HepG2 (cell line): ENCODE measurements around the gene ARMH1. TPM values are rescaled to one million over a fixed set of nuclear protein-coding genes. Genes with fewer than 3 reads are reported as not detected.
"Not testable (repeated sequence)": the region's sequence is repeated elsewhere in the genome, so short reads cannot be mapped to it uniquely, and the experiment has no call there.

ENCODE experiments used
- ATAC-seq: fragments of 200-7000 bp; cut with Tn5 transposase; 3 replicates; pipeline ENCODE4 v1.9.1; 2020; ENCODE audit warnings: mild to moderate bottlenecking, moderate library complexity
- BruUV-seq: library from RNA; stranded (reverse); fragments of 400-500 nt; replicated peaks from 2 replicates; lab custom pipeline; 2021; lab: Mats Ljungman, UMichigan
- CTCF ChIA-PET: fragments of 300-600 bp; formaldehyde crosslinking; extraction: SDS; loops from one replicate; lab custom pipeline; 2021; ENCODE audit warnings: low total read pairs, inconsistent platforms, low intra/inter-chr PET ratio; lab: Yijun Ruan, JAX
- POLR2A ChIA-PET: fragments of 350-600 bp; sonication (Branson Sonifier 250); formaldehyde crosslinking; loops from one replicate; lab custom pipeline; 2020; ENCODE audit warnings: antibody characterized with exemption, inconsistent platforms; lab: Yijun Ruan, JAX
- DNase-seq: peaks from one replicate; pipeline ENCODE4 v3.0.0-alpha.2; 2015; ENCODE audit warnings: low spot score
- FAIRE-seq: peaks from 3 replicates; lab custom pipeline; 2011; peaks lifted over from hg19 to GRCh38; lab: Jason Lieb, UNC
- H2AFZ ChIP-seq: one replicate; pipeline ENCODE4 v1.6.1; 2011; ENCODE audit warnings: low read length, inconsistent platforms
- H3K27ac ChIP-seq: fragments of 300-600 bp; 3 replicates; pipeline ENCODE4 v1.8.0; 2011; ENCODE audit warnings: mixed run types, mild to moderate bottlenecking, mixed read lengths, low read length, inconsistent platforms; ENCODE audit not compliant: insufficient read depth; ENCODE audit errors: extremely low read length
- H3K27me3 ChIP-seq, 2 experiments: fragments of 200-600 bp in 1 of 2; 2 replicates in 1 of 2; 3 replicates in 1 of 2; pipeline versions ENCODE4 v1.6.0 to v1.8.0; 2011; ENCODE audit warnings: low read length in 2 of 2, mild to moderate bottlenecking in 2 of 2, moderate library complexity in 2 of 2, inconsistent platforms in 1 of 2; ENCODE audit not compliant: insufficient read depth in 2 of 2, control insufficient read depth in 1 of 2
- H3K36me3 ChIP-seq, 2 experiments: fragments of 200-600 bp in 1 of 2; replicated peaks in 1 of 2; 2 replicates in 1 of 2; 3 replicates in 1 of 2; pipeline versions ENCODE4 v1.5.1 to v1.8.0; 2011; ENCODE audit warnings: low read length in 2 of 2, inconsistent platforms in 1 of 2; ENCODE audit not compliant: insufficient read depth in 2 of 2, control insufficient read depth in 1 of 2
- H3K4me1 ChIP-seq: 2 replicates; pipeline ENCODE4 v1.5.1; 2012; ENCODE audit warnings: low read length, inconsistent platforms; ENCODE audit not compliant: insufficient read depth
- H3K4me2 ChIP-seq: 2 replicates; pipeline ENCODE4 v1.6.0; 2011; ENCODE audit warnings: low read depth, low read length, inconsistent platforms
- H3K4me3 ChIP-seq, 3 experiments: fragments of 200-600 bp in 1 of 3; sonication (generic), shearing (Covaris generic) in 1 of 3; replicated peaks in 1 of 3; 2 replicates each; pipeline ENCODE4 v1.5.1; 2011 to 2016; ENCODE audit warnings: low read length in 3 of 3, inconsistent platforms in 2 of 3, low read depth in 2 of 3, mild to moderate bottlenecking in 2 of 3, control low read depth in 1 of 3, mixed read lengths in 1 of 3; ENCODE audit not compliant: insufficient read depth in 1 of 3
- H3K79me2 ChIP-seq: one replicate; pipeline ENCODE4 v1.6.1; 2011; ENCODE audit warnings: low read length, inconsistent platforms; ENCODE audit not compliant: insufficient read depth
- H3K9ac ChIP-seq: 2 replicates; pipeline ENCODE4 v1.6.0; 2011; ENCODE audit warnings: mild to moderate bottlenecking, low read depth, low read length, inconsistent platforms; ENCODE audit not compliant: insufficient read depth
- H3K9me3 ChIP-seq: 2 replicates; pipeline ENCODE4 v1.5.1; 2012; ENCODE audit warnings: mild to moderate bottlenecking, low read length
- H4K20me1 ChIP-seq: 2 replicates; pipeline ENCODE4 v1.6.0; 2011; ENCODE audit warnings: inconsistent platforms, mild to moderate bottlenecking, low read length, moderate library complexity; ENCODE audit not compliant: insufficient read depth
- BCL6 ChIP-seq: IDR thresholded peaks from 2 replicates; pipeline ENCODE4 v1.6.1; 2016; ENCODE audit warnings: missing genetic modification reagents, missing compliant biosample characterization
- IKZF1 ChIP-seq: fragments of 450-650 bp; IDR thresholded peaks from 2 replicates; pipeline ENCODE4 v1.7.1; 2016
- NKX3-1 ChIP-seq: sonication (generic); formaldehyde crosslinking; IDR thresholded peaks from 2 replicates; pipeline ENCODE4 v1.5.0; 2020; ENCODE audit warnings: missing genetic modification reagents
- PHF5A ChIP-seq: IDR thresholded peaks from one replicate; pipeline ENCODE4 v1.6.1; 2018; ENCODE audit warnings: low read depth, missing genetic modification reagents; ENCODE audit not compliant: unreplicated experiment
- RCOR2 ChIP-seq: IDR thresholded peaks from 2 replicates; pipeline ENCODE4 v1.6.1; 2016; ENCODE audit warnings: missing biosample characterization, missing genetic modification reagents
- RORA ChIP-seq: sonication (generic); formaldehyde crosslinking; IDR thresholded peaks from 2 replicates; pipeline ENCODE4 v1.5.0; 2020; ENCODE audit warnings: mild to moderate bottlenecking, missing genetic modification reagents, moderate library complexity
- ZNF225 ChIP-seq: sonication (generic); formaldehyde crosslinking; IDR thresholded peaks from 2 replicates; pipeline ENCODE4 v1.4.0; 2020; ENCODE audit warnings: mild to moderate bottlenecking, missing genetic modification reagents
- ZNF652 ChIP-seq: IDR thresholded peaks from 2 replicates; pipeline ENCODE4 v1.6.1; 2016; ENCODE audit warnings: low read depth, borderline replicate concordance
- WGBS: methylation state at CpG from one replicate; pipeline ENCODE4 v1.1.6; 2017; ENCODE audit warnings: low lambda C conversion rate; 5-methylcytosine and 5-hydroxymethylcytosine counted together
- in situ Hi-C: cut with HindIII; loops from 2 replicates; pipeline ENCODE4 v1.10.0; 2017; ENCODE audit warnings: low pct_unique_long_range_greater_than_20kb; ENCODE audit not compliant: extremely low pct_ligation_motif_present
- intact Hi-C: fragments of 100-400 bp; cut with micrococcal nuclease; formaldehyde crosslinking; loops from one replicate; pipeline ENCODE4 v1.10.0; 2022; ENCODE audit not compliant: unreplicated experiment
- polyA plus RNA-seq, 8 experiments: library from polyadenylated mRNA; depleted of rRNA in 3 of 8; stranded (reverse) in 7 of 8; unstranded in 1 of 8; fragments of >200 nt; fragmentation: Illumina TruSeq in 4 of 8; extraction: Trizol in 4 of 8; gene quantifications; 2 replicates each; pipeline versions ENCODE4 v1.2.1 to v1.2.3, GENCODE V29; 2011 to 2016; ENCODE audit warnings: low read depth in 4 of 8, missing spikeins in 1 of 8, mixed read lengths in 1 of 8; ENCODE audit not compliant: insufficient read depth in 1 of 8
- total RNA-seq, 5 experiments: library from RNA; depleted of rRNA; stranded (reverse); fragments of >200 nt; fragmentation: Illumina TruSeq; extraction: Trizol; gene quantifications; 2 replicates each; pipeline ENCODE4 v1.2.3, GENCODE V29; 2016; ENCODE audit warnings: low read depth in 1 of 5
- TF ChIP-seq, protein P1 (sequence below): IDR thresholded peaks from 2 replicates; pipeline ENCODE4 v1.6.1; 2016; ENCODE audit warnings: control low read depth
- TF ChIP-seq, protein P2 (sequence below): sonication (generic); formaldehyde crosslinking; IDR thresholded peaks from 2 replicates; pipeline ENCODE4 v1.5.0; 2020; ENCODE audit warnings: missing genetic modification reagents
- TF ChIP-seq, protein P3 (sequence below): conservative IDR thresholded peaks from 2 replicates; pipeline ENCODE4 v1.6.1; 2018; ENCODE audit warnings: missing genetic modification reagents
- TF ChIP-seq, protein P4 (sequence below): sonication (generic); formaldehyde crosslinking; IDR thresholded peaks from 2 replicates; pipeline ENCODE4 v1.8.1; 2023; ENCODE audit warnings: missing genetic modification reagents, inconsistent platforms, borderline replicate concordance

The ARMH1 gene
- total and polyA plus RNA-seq, 2 of the 13 experiments (the other 11 are each of a cell fraction or from before 2014, with no cell fraction given): 0.69 TPM; not detected in 1

DNA sequence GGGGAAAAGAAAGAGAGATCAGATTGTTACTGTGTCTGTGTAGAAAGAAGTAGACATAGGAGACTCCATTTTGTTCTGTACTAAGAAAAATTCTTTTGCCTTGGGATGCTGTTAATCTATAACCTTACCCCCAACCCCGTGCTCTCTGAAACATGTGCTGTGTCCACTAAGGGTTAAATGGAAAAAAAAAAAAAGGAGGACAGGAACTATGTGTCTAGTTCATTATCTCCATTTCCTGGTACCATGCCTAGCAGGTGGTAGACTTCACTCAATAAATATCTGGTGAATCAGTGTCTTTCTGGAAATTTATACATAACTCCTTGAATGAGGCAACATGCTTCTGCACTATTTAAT, 64.4 kb downstream of the ARMH1 start:
- H3K9me3 ChIP-seq, H2AFZ ChIP-seq, H3K27me3 ChIP-seq, intact Hi-C loops, FAIRE-seq, in situ Hi-C loops, CTCF ChIA-PET, H4K20me1 ChIP-seq, H3K36me3 ChIP-seq, ATAC-seq, DNase-seq: not testable (repeated sequence)
- peak overlapping the region; percentile 90 for H3K9ac ChIP-seq
- peak overlapping the region; percentile 70 for H3K27ac ChIP-seq
- TF ChIP-seq ZNF652 (CRISPR knock-in tag): peak; percentile 88; the same call in 1 of the 2 replicates
- H3K4me3 ChIP-seq: peak overlapping the region; percentile 66 to 93 (median 76); a peak in 5 of 6 replicates
- 21% methylated on average over 1 of the region's 1 CpG for WGBS
- peak overlapping the region; percentile 73 for H3K4me2 ChIP-seq
- BruUV-seq: TSS peak; percentile 100
- peaks cover 56% of the 10 kb centered on the region for H3K4me1 ChIP-seq
- POLR2A ChIA-PET: interaction anchor here (0.7 to 2.9 kb wide), 2 partner anchors 8 to 36 kb away, joined by 3 to 10 read pairs; partner anchors contain the start of genes RNU5D-1 and RPS8
- H3K79me2 ChIP-seq: peaks cover 32% of the 10 kb centered on the region

DNA sequence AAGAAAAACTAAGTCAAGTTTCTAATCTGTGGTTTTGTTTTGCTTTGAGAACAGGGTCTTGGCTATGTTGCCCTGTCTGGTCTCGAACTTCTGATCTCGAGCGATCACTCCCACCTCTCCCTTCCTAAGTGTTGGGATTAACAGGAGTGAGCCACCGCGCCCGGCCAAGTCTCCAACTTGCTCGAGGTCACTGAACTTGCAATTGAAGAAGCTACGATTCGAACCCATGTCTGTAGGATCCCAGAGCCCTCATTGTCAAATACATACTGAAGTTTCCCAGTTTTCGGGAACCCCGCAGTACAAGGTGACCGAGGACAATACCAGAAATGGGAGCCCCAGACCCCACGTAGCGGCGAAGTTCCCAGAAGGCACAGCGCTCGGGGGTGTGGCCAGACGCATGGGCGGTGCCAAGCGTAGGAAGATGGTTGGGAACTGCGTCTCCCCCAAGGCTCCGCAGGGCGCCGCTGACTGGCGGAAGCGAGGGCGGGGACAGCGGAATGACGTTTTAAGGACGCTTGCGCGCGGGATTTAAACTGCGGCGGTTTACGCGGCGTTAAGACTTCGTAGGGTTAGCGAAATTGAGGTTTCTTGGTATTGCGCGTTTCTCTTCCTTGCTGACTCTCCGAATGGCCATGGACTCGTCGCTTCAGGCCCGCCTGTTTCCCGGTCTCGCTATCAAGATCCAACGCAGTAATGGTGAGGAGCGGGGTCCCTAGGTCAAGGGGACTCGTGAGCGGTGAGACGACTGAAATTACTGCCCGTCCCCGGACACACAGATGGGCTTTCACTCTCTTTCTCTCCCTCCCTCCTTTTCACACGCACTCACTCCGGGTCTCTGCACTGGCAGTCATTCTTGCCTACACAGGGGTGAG, 65.0 kb downstream of the ARMH1 start, which contains the start of gene KIF2C:
KIF2C (plus strand) TSS at position 531 of the 872 bp plus-strand sequence; CDS start at position 627, 96 bp downstream.
- Histone ChIP-seq H3K9ac (peak within 1 kb of the TSS; percentile 90), H3K27me3 (no peaks in the 10 kb centered on the region; a peak in 1 of 5 replicates), H2AFZ (peak within 1 kb of the TSS; percentile 66), H4K20me1 (no peaks in the 10 kb centered on the region), H3K79me2 (peaks cover 36% of the 10 kb centered on the region), H3K4me1 (peaks cover 55% of the 10 kb centered on the region), H3K9me3 (no peaks in the 10 kb centered on the region), H3K4me2 (peak within 1 kb of the TSS; percentile 95), H3K4me3 (peak within 1 kb of the TSS; percentile 76 to 93 (median 88)), H3K27ac (peak within 1 kb of the TSS; percentile 70), H3K36me3 (peaks cover 5 to 12% of the 10 kb centered on the region in 2 experiments)
- no TSS peak for BruUV-seq
- FAIRE-seq: peak; percentile 88
- intact Hi-C loops: no loop called here
- ATAC-seq: peak; percentile 97
- CTCF ChIA-PET: no interaction called here
- POLR2A ChIA-PET: interaction anchor here (0.7 to 2.9 kb wide), 2 partner anchors 9 to 35 kb away, joined by 3 to 10 read pairs; partner anchors contain the start of genes RNU5D-1 and RPS8
- in situ Hi-C loops: no loop called here
- peak; percentile 93 for DNase-seq
- WGBS: under 1% methylated on average over 32 of the region's 57 CpGs
- TF ChIP-seq, protein P1, sequence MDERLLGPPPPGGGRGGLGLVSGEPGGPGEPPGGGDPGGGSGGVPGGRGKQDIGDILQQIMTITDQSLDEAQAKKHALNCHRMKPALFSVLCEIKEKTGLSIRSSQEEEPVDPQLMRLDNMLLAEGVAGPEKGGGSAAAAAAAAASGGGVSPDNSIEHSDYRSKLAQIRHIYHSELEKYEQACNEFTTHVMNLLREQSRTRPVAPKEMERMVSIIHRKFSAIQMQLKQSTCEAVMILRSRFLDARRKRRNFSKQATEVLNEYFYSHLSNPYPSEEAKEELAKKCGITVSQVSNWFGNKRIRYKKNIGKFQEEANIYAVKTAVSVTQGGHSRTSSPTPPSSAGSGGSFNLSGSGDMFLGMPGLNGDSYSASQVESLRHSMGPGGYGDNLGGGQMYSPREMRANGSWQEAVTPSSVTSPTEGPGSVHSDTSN (CRISPR knock-in tag): no peak
- TF ChIP-seq RCOR2 (CRISPR knock-in tag) (peak; percentile 54; the same call in 1 of the 2 replicates), IKZF1 (no peak), ZNF225 (CRISPR knock-in tag) (no peak), BCL6 (CRISPR knock-in tag) (peak; percentile 17), NKX3-1 (CRISPR knock-in tag) (0 out of 2 replicates have a peak, but pooled peaks have one; percentile 42), RORA (CRISPR knock-in tag) (no peak), PHF5A (CRISPR knock-in tag) (no peak)
- TF ChIP-seq, protein P2, sequence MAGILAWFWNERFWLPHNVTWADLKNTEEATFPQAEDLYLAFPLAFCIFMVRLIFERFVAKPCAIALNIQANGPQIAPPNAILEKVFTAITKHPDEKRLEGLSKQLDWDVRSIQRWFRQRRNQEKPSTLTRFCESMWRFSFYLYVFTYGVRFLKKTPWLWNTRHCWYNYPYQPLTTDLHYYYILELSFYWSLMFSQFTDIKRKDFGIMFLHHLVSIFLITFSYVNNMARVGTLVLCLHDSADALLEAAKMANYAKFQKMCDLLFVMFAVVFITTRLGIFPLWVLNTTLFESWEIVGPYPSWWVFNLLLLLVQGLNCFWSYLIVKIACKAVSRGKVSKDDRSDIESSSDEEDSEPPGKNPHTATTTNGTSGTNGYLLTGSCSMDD (CRISPR knock-in tag): no peak
- TF ChIP-seq, protein P3, sequence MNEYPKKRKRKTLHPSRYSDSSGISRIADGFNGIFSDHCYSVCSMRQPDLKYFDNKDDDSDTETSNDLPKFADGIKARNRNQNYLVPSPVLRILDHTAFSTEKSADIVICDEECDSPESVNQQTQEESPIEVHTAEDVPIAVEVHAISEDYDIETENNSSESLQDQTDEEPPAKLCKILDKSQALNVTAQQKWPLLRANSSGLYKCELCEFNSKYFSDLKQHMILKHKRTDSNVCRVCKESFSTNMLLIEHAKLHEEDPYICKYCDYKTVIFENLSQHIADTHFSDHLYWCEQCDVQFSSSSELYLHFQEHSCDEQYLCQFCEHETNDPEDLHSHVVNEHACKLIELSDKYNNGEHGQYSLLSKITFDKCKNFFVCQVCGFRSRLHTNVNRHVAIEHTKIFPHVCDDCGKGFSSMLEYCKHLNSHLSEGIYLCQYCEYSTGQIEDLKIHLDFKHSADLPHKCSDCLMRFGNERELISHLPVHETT (CRISPR knock-in tag): no peak
- TF ChIP-seq, protein P4, sequence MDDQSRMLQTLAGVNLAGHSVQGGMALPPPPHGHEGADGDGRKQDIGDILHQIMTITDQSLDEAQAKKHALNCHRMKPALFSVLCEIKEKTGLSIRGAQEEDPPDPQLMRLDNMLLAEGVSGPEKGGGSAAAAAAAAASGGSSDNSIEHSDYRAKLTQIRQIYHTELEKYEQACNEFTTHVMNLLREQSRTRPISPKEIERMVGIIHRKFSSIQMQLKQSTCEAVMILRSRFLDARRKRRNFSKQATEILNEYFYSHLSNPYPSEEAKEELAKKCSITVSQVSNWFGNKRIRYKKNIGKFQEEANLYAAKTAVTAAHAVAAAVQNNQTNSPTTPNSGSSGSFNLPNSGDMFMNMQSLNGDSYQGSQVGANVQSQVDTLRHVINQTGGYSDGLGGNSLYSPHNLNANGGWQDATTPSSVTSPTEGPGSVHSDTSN (CRISPR knock-in tag): no peak
